ENCODE measurements around the gene PPIAL4G. TPM values are rescaled to one million over a fixed set of nuclear protein-coding genes. Genes with fewer than 3 reads are reported as not detected.

The PPIAL4G gene
- total RNA-seq, 1 experiment from 2014 or later: not detected

Other genes with a start within 250 kb of the PPIAL4G start
- gene NBPF14, start 112.7 kb upstream of the PPIAL4G start, total RNA-seq (2021; ENCODE audit: unreplicated experiment): 19.7 TPM

Data from Panc1 (cell line).